Small intestine (tissue), 7 donors: ENCODE measurements around the gene ZP2. TPM values are rescaled to one million over a fixed set of nuclear protein-coding genes. Genes with fewer than 3 reads are reported as not detected.
"Not testable (repeated sequence)": the region's sequence is repeated elsewhere in the genome, so short reads cannot be mapped to it uniquely, and the experiment has no call there.

Source experiments
- DNase-seq, 2 donors: peaks; one replicate each; pipeline versions ENCODE4 v3.0.0 to v3.0.0-alpha.2; 2013
- FAIRE-seq: peaks from 2 replicates; lab custom pipeline; 2012; peaks lifted over from hg19 to GRCh38; lab: Jason Lieb, UNC
- H3K27ac ChIP-seq, 3 donors: one replicate each; pipeline ENCODE4 v1.5.1; 2013; ENCODE audit warnings: low read length in 2 of 3, mild to moderate bottlenecking in 2 of 3, control low read depth in 1 of 3, inconsistent platforms in 1 of 3, low read depth in 1 of 3, moderate library complexity in 1 of 3
- H3K27me3 ChIP-seq, 3 donors: one replicate each; pipeline ENCODE4 v1.6.1; 2013; ENCODE audit warnings: low read length in 3 of 3, inconsistent platforms in 1 of 3; ENCODE audit not compliant: control insufficient read depth in 3 of 3, insufficient read depth in 3 of 3
- H3K36me3 ChIP-seq, 3 donors: one replicate each; pipeline ENCODE4 v1.6.1; 2013; ENCODE audit warnings: low read length in 3 of 3, inconsistent platforms in 1 of 3, low read depth in 1 of 3, mild to moderate bottlenecking in 1 of 3, moderate library complexity in 1 of 3; ENCODE audit not compliant: control insufficient read depth in 3 of 3, insufficient read depth in 2 of 3
- H3K4me1 ChIP-seq, 3 donors: one replicate each; pipeline ENCODE4 v1.6.1; 2013; ENCODE audit warnings: low read length in 2 of 3, inconsistent platforms in 1 of 3, low read depth in 1 of 3, mild to moderate bottlenecking in 1 of 3, moderate library complexity in 1 of 3; ENCODE audit not compliant: control insufficient read depth in 3 of 3, insufficient read depth in 2 of 3
- H3K4me3 ChIP-seq, 3 donors: one replicate each; pipeline ENCODE4 v1.5.1; 2013; ENCODE audit warnings: low read length in 3 of 3, control low read depth in 1 of 3, inconsistent platforms in 1 of 3, low read depth in 1 of 3, mild to moderate bottlenecking in 1 of 3, moderate library complexity in 1 of 3
- H3K9me3 ChIP-seq, 2 donors: one replicate each; pipeline ENCODE4 v1.6.1; 2013; ENCODE audit warnings: low read depth in 1 of 2, low read length in 1 of 2; ENCODE audit not compliant: control insufficient read depth in 2 of 2, insufficient read depth in 1 of 2
- WGBS, 3 donors: extraction: QIAGEN DNeasy Blood & Tissue Kit; methylation state at CpG; one replicate each; pipeline ENCODE4 v1.1.7; 2013; 5-methylcytosine and 5-hydroxymethylcytosine counted together
- polyA plus RNA-seq, 4 donors: library from polyadenylated mRNA; stranded (reverse) in 3 of 4; unstranded in 1 of 4; fragments of 200-250 nt in 3 of 4; fragments of 120-200 nt in 1 of 4; gene quantifications; one replicate each; pipeline versions ENCODE4 v1.2.1 to v1.2.3, GENCODE V29; 2013
- donor health status: healthy with polysubstance abuse.
- donor health status: control.
- donor health status: control.
- donor health status: Bipolar disorder and iron deficiency.
- donor health status: healthy.

The ZP2 gene
- polyA plus RNA-seq, 4 donors, result 0.01 to 1.1 (median 0.42) TPM

- Histone ChIP-seq H3K9me3 (no peaks in the 10 kb centered on the region), H3K27ac (no peak overlapping the region), H3K27me3 (peaks cover 0 to 2% (median 0%) of the 10 kb centered on the region in 3 donors), H3K4me1 (peaks cover 0 to 29% (median 3%) of the 10 kb centered on the region in 3 donors), H3K4me3 (no peak overlapping the region), H3K36me3 (no peaks in the 10 kb centered on the region)
- FAIRE-seq (no peak), DNase-seq (no peak)
- WGBS, 3 donors, result 88 to 92% (median 90%) methylated on average over 4 of the region's 4 CpGs
These were observed 4.8 kb downstream of the ZP2 start for GRCh38 chr16:21206550-21206949.

GRCh38 chr16:21205303-21205702 is 6.1 kb downstream of the ZP2 start:
- Histone ChIP-seq H3K27me3 (peaks cover 0 to 4% (median 0%) of the 10 kb centered on the region in 3 donors), H3K9me3 (no peaks in the 10 kb centered on the region), H3K27ac (no peak overlapping the region), H3K4me1 (peaks cover 0 to 37% (median 6%) of the 10 kb centered on the region in 3 donors), H3K36me3 (no peaks in the 10 kb centered on the region), H3K4me3 (no peak overlapping the region)
- no peak for DNase-seq
- no peak for FAIRE-seq

GRCh38 chr16:21203155-21203797 is 8.1 kb downstream of the ZP2 start:
- H3K4me1 ChIP-seq, result peaks cover 0 to 51% (median 7%) of the 10 kb centered on the region in 3 donors
- H3K36me3 ChIP-seq, result no peaks in the 10 kb centered on the region
- H3K9me3 ChIP-seq, result no peaks in the 10 kb centered on the region
- no peak for FAIRE-seq
- 17 to 32% (median 25%) methylated on average over 7 of the region's 7 CpGs for WGBS, 3 donors
- peaks cover 0 to 4% (median 0%) of the 10 kb centered on the region in 3 donors for H3K27me3 ChIP-seq
- peak; percentile 71 to 89 for DNase-seq
- H3K4me3 ChIP-seq, result no peak overlapping the region
- H3K27ac ChIP-seq, result peak overlapping the region in 1 of 3 donors; percentile 78

- no peak overlapping the region for H3K4me3 ChIP-seq
- DNase-seq (peak; percentile 69 to 75), FAIRE-seq (no peak)
- H3K9me3 ChIP-seq, result no peaks in the 10 kb centered on the region
- peaks cover 0 to 52% (median 7%) of the 10 kb centered on the region in 3 donors for H3K4me1 ChIP-seq
- peak overlapping the region in 2 of 3 donors; percentile 14 to 91 for H3K27ac ChIP-seq
- H3K27me3 ChIP-seq, result peaks cover 0 to 6% (median 0%) of the 10 kb centered on the region in 3 donors
- H3K36me3 ChIP-seq, result no peaks in the 10 kb centered on the region
- WGBS, 3 donors, result 16 to 48% (median 31%) methylated on average over 5 of the region's 5 CpGs
These were observed 11.7 kb downstream of the ZP2 start for GRCh38 chr16:21199607-21200218.

- no peak for DNase-seq
- Histone ChIP-seq H3K36me3 (no peaks in the 10 kb centered on the region), H3K4me3 (no peak overlapping the region), H3K27ac (no peak overlapping the region), H3K9me3 (no peaks in the 10 kb centered on the region), H3K27me3 (peaks cover 0 to 6% (median 0%) of the 10 kb centered on the region in 3 donors), H3K4me1 (peaks cover 0 to 35% (median 4%) of the 10 kb centered on the region in 3 donors)
- 86 to 93% (median 88%) methylated on average over 3 of the region's 3 CpGs for WGBS, 3 donors
- FAIRE-seq, result no peak
These were observed 13.8 kb downstream of the ZP2 start for GRCh38 chr16:21197621-21198020.

- Histone ChIP-seq H3K4me3 (no peak overlapping the region), H3K27me3 (peaks cover 0 to 6% (median 0%) of the 10 kb centered on the region in 3 donors), H3K27ac (no peak overlapping the region), H3K4me1 (peaks cover 0 to 30% (median 4%) of the 10 kb centered on the region in 3 donors), H3K36me3 (no peaks in the 10 kb centered on the region), H3K9me3 (no peaks in the 10 kb centered on the region)
- FAIRE-seq, result no peak
- 72 to 87% (median 76%) methylated on average over 1 of the region's 1 CpG for WGBS, 3 donors
- DNase-seq, result no peak
These were observed 14.3 kb downstream of the ZP2 start for GRCh38 chr16:21197112-21197511.

GRCh38 chr16:21195330-21195729 is 16.0 kb downstream of the ZP2 start:
- FAIRE-seq, H3K4me3 ChIP-seq, H3K27me3 ChIP-seq, H3K9me3 ChIP-seq, H3K27ac ChIP-seq, DNase-seq, H3K36me3 ChIP-seq: not testable (repeated sequence)
- peaks cover 0 to 20% (median 1%) of the 10 kb centered on the region in 3 donors for H3K4me1 ChIP-seq
- 91 to 95% (median 94%) methylated on average over 8 of the region's 8 CpGs for WGBS, 3 donors

GRCh38 chr16:21194771-21195301 is 16.5 kb downstream of the ZP2 start:
- no peak for FAIRE-seq
- WGBS, 3 donors, result 44 to 63% (median 55%) methylated on average over 6 of the region's 6 CpGs
- DNase-seq, result no peak

More at GRCh38 chr16:21194771-21195301, 16.5 kb downstream of the ZP2 start:
- peaks cover 0 to 3% (median 0%) of the 10 kb centered on the region in 3 donors for H3K27me3 ChIP-seq
- H3K9me3 ChIP-seq, result no peaks in the 10 kb centered on the region
- H3K36me3 ChIP-seq, result no peaks in the 10 kb centered on the region
- H3K4me1 ChIP-seq, result peaks cover 0 to 16% (median 1%) of the 10 kb centered on the region in 3 donors
- no peak overlapping the region for H3K4me3 ChIP-seq
- H3K27ac ChIP-seq, result no peak overlapping the region
